GM04504 (cell line): ENCODE data around the gene LOC128125822.

Experiments used
- DNase-seq: peaks from one replicate; pipeline ENCODE4 v3.0.0-alpha.2; 2012; ENCODE audit warnings: low read depth

Gene LOC128125822

GRCh38 chr6:63556369-63556768 lies 15.9 kb upstream of the LOC128125822 start:
- no peak for DNase-seq

GRCh38 chr6:63558278-63558677 lies 14.0 kb upstream of the LOC128125822 start:
- no peak for DNase-seq

- no peak for DNase-seq
Measured at GRCh38 chr6:63560801-63561287, 11.4 kb upstream of the LOC128125822 start.

GRCh38 chr6:63561288-63561687 lies 11.0 kb upstream of the LOC128125822 start:
- no peak for DNase-seq

GRCh38 chr6:63563235-63563634 lies 9.0 kb upstream of the LOC128125822 start:
- no peak for DNase-seq

- DNase-seq = no peak
Measured at GRCh38 chr6:63565058-63565726, 7.1 kb upstream of the LOC128125822 start.

- no peak for DNase-seq
Measured at GRCh38 chr6:63565727-63566596, 6.3 kb upstream of the LOC128125822 start.

GRCh38 chr6:63567966-63568365 lies 4.3 kb upstream of the LOC128125822 start:
- DNase-seq = no peak

- DNase-seq = no peak
Measured at GRCh38 chr6:63571361-63572043, 778 bp upstream of the LOC128125822 start.

GRCh38 chr6:63572747-63573075 lies 431 bp downstream of the LOC128125822 start:
- no peak for DNase-seq

GRCh38 chr6:63573076-63573898 lies 1.0 kb downstream of the LOC128125822 start:
- peak; percentile 47 for DNase-seq

GRCh38 chr6:63573899-63574553 lies 1.7 kb downstream of the LOC128125822 start:
- no peak for DNase-seq

- no peak for DNase-seq
Measured at GRCh38 chr6:63574554-63574900, 2.2 kb downstream of the LOC128125822 start.

- DNase-seq = no peak
Measured at GRCh38 chr6:63576147-63576772, 4.0 kb downstream of the LOC128125822 start.

GRCh38 chr6:63576985-63577712 lies 4.9 kb downstream of the LOC128125822 start:
- DNase-seq = no peak

- DNase-seq = no peak
Measured at GRCh38 chr6:63578757-63579156, 6.5 kb downstream of the LOC128125822 start.

- no peak for DNase-seq
Measured at GRCh38 chr6:63579937-63580703, 7.8 kb downstream of the LOC128125822 start.

- no peak for DNase-seq
Measured at GRCh38 chr6:63580704-63580961, 8.4 kb downstream of the LOC128125822 start.

- DNase-seq = no peak
Measured at GRCh38 chr6:63581355-63582013, 9.2 kb downstream of the LOC128125822 start.
